H1 (cell line): ENCODE data around the gene A4GALT. TPM values are rescaled to one million over a fixed set of nuclear protein-coding genes. Genes with fewer than 3 reads are reported as not detected.

ENCODE experiments used
- ATF3 ChIP-seq: IDR thresholded peaks from 2 replicates; pipeline ENCODE4 v1.6.1; 2011; ENCODE audit warnings: low read depth, mild to moderate bottlenecking, low read length; ENCODE audit not compliant: insufficient read depth
- MAX ChIP-seq: IDR thresholded peaks from 2 replicates; pipeline ENCODE4 v1.6.1; 2012; ENCODE audit warnings: inconsistent platforms
- RXRA ChIP-seq: IDR thresholded peaks from 2 replicates; pipeline ENCODE4 v1.6.1; 2011; ENCODE audit warnings: low read depth, mild to moderate bottlenecking, low read length, moderate library complexity; ENCODE audit not compliant: insufficient read depth
- SP1 ChIP-seq: IDR thresholded peaks from 2 replicates; pipeline ENCODE4 v1.6.1; 2011; ENCODE audit warnings: low read depth, low read length
- SRF ChIP-seq: IDR thresholded peaks from 2 replicates; pipeline ENCODE4 v1.6.1; 2011; ENCODE audit warnings: mild to moderate bottlenecking, low read depth, low read length, moderate library complexity
- TAF1 ChIP-seq: IDR thresholded peaks from 2 replicates; pipeline ENCODE4 v1.6.1; 2011; ENCODE audit warnings: mild to moderate bottlenecking, low read depth, low read length
- TBP ChIP-seq: IDR thresholded peaks from 2 replicates; pipeline ENCODE4 v1.6.1; 2011; ENCODE audit warnings: low read depth, low read length, improper control_type of control experiment
- USF2 ChIP-seq: IDR thresholded peaks from 2 replicates; pipeline ENCODE4 v1.6.1; 2011; ENCODE audit warnings: low read length, improper control_type of control experiment
- polyA plus RNA-seq, 7 experiments: library from polyadenylated mRNA; depleted of rRNA in 3 of 7; stranded (reverse) in 5 of 7; unstranded in 2 of 7; fragments of >200 nt in 5 of 7; fragments of 200-250 nt in 2 of 7; gene quantifications; 1 replicate in 5 of 7; 2 replicates in 1 of 7; 4 replicates in 1 of 7; pipeline versions ENCODE4 v1.2.1 to v1.2.3, GENCODE V29; 2011 to 2013; ENCODE audit warnings: missing spikeins in 2 of 7, mixed read lengths in 2 of 7
- total RNA-seq: library from RNA; stranded (reverse); fragmentation: NEBNext Ultra II Directional; extraction: Animal tissue kit (Norgen Biotek cat#: 25700); gene quantifications from 2 replicates; pipeline ENCODE4 v1.2.1, GENCODE V29; 2021

A4GALT gene
- total and polyA plus RNA-seq, 2 of the 8 experiments (the other 6 are each of a cell fraction or from before 2014, with no cell fraction given): 7.2 to 13.8 TPM

GRCh38 chr22:42716221-42716620, 4.4 kb downstream of the A4GALT start (continued):
- TF ChIP-seq TAF1 (no peak), SP1 (no peak), TBP (no peak), ATF3 (no peak), SRF (no peak), RXRA (no peak), USF2 (no peak), MAX (no peak)
